Mucosa of gallbladder (tissue), 1 donor: ENCODE results near the gene ACSM5. TPM values are rescaled to one million over a fixed set of nuclear protein-coding genes. Genes with fewer than 3 reads are reported as not detected.
"Not testable (repeated sequence)": the region's sequence is repeated elsewhere in the genome, so short reads cannot be mapped to it uniquely, and the experiment has no call there.

Source experiments
- DNase-seq: peaks from one replicate; pipeline ENCODE4 v3.0.0-alpha.2; 2020; ENCODE audit warnings: low spot score
- total RNA-seq: library from RNA; stranded (reverse); gene quantifications from one replicate; pipeline ENCODE4 v1.2.1, GENCODE V29; 2021
- donor health status: DM: no; HTN: no; CAD: no.

ACSM5 gene
- total RNA-seq, 1 donor from 2014 or later: 2.6 TPM

GRCh38 chr16:20446652-20447393 lies 37.5 kb downstream of the ACSM5 start:
- DNase-seq: not testable (repeated sequence)

GRCh38 chr16:20451364-20451763 lies 42.0 kb downstream of the ACSM5 start, which contains the start of gene ACSM2A:
TSS of gene ACSM2A (plus strand) at chr16:20451521. CDS start at chr16:20460115, 8,594 bp downstream.
- not testable (repeated sequence) for DNase-seq

GRCh38 chr16:20453633-20454032 lies 44.3 kb downstream of the ACSM5 start:
- not testable (repeated sequence) for DNase-seq

- not testable (repeated sequence) for DNase-seq
These were observed 49.9 kb downstream of the ACSM5 start for GRCh38 chr16:20459227-20459626.

- DNase-seq: not testable (repeated sequence)
These were observed 51.0 kb downstream of the ACSM5 start for GRCh38 chr16:20460313-20460712.

- not testable (repeated sequence) for DNase-seq
These were observed 59.6 kb downstream of the ACSM5 start for GRCh38 chr16:20468954-20469353.

GRCh38 chr16:20469930-20470329 lies 60.6 kb downstream of the ACSM5 start:
- DNase-seq: not testable (repeated sequence)

- DNase-seq: not testable (repeated sequence)
These were observed 61.4 kb downstream of the ACSM5 start for GRCh38 chr16:20470732-20471131.

GRCh38 chr16:20477188-20477744 lies 67.9 kb downstream of the ACSM5 start:
- DNase-seq: not testable (repeated sequence)

GRCh38 chr16:20483989-20484388 lies 74.7 kb downstream of the ACSM5 start:
- not testable (repeated sequence) for DNase-seq

GRCh38 chr16:20484726-20485125 lies 75.4 kb downstream of the ACSM5 start:
- DNase-seq: no peak

GRCh38 chr16:20485408-20485807 lies 76.1 kb downstream of the ACSM5 start:
- no peak for DNase-seq

Other genes with a start within 250 kb of the ACSM5 start
- gene GP2, start 82.0 kb upstream of the ACSM5 start, total RNA-seq: 558 TPM
- 0.60 TPM for gene UMOD, start 56.8 kb upstream of the ACSM5 start, total RNA-seq
- not detected for gene PDILT, start 4.8 kb upstream of the ACSM5 start, total RNA-seq
- gene ACSM2A, start 42.0 kb downstream of the ACSM5 start, total RNA-seq: 0.26 TPM
- 0.17 TPM for gene ACSM2B, start 166.8 kb downstream of the ACSM5 start, total RNA-seq